ENCODE results near the gene YEATS4.

Gene YEATS4

DNA sequence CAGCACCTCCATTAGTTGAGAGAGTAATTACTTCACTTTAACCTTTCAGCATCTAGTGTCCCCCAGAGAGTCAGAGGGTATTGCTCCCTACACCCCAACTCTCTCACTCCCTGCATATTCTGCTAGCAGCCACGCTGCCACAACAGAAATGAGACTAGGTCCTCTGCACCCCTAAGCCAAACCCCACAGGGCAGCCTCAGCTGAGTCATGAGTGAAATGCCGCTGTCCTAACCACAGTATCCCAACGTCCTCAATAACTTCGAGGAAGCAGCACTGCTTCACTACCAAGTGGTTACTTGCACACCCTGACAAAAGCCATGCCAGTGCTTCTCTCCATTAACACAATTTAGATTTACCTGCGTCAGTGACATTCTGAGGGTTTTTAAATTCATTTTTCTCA, 18.2 kb upstream of the YEATS4 start:
- DNase-seq, result peak in 1 of 58 donors; percentile 14

DNA sequence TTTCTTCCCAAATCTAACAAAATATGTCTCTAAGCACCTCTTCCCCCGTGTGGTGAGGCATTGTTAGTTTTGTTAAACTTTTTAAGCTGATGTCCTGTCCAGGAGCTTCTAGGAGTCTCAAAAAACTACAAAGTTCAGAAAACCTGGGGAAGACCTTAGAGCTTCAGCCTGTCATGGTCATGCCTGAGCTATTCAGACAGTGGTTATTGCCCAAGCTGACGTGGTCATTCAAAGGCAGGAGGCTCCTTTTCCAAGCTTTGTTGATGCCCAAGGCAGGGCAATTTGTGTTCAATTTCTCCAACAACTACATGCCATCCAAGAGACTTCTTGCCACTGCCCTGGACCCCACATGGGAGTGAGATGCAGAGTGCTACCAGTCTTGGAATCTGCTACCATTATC, 17.1 kb upstream of the YEATS4 start:
- DNase-seq, result no peak

DNA sequence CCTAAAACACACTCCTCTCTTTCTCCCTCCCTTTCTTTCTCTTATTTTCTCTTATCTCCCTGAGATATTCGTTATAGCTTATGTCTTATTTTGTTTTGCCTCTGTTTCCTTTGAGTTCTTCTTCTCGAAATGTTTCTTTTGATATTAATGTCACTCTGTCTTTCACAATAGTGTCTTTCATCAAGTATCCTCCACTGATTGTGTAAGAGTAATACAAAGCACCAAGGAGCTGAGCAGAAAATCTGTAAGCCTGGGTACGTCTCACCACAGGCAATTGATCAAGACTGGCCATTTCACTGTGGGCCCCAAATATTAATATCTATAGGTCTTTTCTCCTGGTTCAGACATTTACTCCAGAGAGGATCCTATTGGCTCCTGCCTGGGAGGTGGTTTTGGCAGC, 16.2 kb upstream of the YEATS4 start:
- DNase-seq, result no peak

DNA sequence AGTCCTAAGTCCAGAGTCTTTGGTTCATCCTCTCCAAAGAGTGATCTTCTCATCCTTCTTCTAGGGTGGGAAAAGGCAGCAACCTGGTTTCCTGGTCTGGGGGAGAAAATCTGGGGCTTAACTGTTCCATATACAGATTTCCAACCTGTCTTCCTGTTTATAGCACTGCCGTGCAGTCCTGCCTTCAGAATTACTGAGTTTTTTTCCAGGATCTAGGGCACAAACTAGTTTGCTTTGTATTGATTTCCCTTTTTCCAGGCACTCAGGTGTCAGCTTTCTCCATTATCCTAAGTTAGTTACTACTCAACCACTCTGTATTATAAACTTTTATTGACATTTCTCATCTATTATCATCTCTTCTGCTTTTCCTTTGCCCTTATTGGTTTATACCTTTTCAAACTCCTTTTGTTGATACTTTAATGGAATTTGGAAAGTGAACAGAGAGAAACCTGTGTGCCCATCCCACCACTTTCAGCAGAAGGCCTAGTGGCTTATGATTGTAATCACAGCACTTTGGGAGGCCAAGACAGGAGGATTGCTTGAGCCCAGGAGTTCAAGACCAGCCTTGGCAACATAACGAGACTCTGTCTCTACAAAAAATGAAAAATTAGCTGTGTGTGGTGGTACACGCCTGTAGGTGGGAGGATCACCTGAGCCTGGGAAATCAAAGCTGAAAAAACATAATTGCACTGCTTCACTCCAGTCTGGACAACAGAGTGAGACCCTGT, 15.5 kb upstream of the YEATS4 start:
- DNase-seq, result no peak

DNA sequence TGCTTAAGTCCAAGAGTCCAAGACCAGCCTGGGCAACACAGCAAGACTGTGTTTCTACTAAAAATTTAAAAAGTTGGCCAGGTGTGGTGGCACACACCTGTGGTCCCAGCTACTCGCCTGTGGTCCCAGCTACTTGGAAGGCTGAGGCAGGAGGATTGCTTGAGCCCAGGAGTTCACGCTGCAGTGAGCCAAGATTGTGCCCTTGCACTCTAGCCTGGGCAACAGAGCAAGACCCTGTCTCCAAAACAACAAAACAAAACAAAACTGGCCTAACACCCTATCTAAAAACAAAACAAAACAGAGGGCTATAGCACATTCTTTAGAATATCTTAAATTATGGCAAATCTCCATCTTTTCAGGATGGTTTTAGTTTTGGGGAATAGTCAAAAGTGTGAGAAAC, 14.5 kb upstream of the YEATS4 start:
- DNase-seq, result no peak

DNA sequence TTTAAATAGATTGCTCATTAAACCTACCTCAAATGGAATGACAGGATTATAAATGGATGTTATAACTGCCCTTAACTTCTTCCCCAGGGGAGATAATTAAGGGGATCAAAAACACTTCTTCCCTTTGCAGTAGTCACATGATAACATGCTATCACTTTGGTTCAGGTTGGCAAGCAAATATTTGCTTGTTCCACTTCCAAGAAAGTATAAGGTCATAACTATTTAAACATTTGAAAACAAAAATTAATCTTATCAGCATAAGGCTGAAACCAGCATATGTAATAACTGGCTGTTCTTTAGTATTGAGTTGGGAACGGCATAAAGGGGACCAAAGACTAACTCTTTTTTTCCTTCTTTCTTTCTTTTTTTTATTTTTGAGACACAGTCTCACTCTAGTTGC, 13.8 kb upstream of the YEATS4 start:
- DNase-seq, result no peak

DNA sequence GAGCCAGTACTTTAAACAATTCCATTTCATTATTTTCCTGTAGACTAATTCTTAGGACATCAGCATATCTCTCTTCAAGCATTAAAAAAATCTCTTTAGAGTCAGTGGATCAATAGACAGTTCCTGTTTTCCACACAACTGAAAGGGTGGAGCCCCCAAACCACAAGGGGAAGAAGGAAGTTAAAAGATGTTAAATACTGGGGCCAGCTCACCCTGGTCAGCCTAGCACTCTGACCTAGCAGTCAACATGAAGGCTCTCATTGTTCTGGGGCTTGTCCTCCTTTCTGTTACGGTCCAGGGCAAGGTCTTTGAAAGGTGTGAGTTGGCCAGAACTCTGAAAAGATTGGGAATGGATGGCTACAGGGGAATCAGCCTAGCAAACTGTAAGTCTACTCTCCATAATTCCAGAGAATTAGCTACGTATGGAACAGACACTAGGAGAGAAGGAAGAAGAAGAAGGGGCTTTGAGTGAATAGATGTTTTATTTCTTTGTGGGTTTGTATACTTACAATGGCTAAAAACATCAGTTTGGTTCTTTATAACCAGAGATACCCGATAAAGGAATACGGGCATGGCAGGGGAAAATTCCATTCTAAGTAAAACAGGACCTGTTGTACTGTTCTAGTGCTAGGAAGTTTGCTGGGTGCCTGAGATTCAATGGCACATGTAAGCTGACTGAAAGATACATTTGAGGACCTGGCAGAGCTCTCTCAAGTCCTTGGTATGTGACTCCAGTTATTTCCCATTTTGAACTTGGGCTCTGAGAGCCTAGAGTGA, 11.2 kb upstream of the YEATS4 start, which contains the start of gene LYZ:
Gene LYZ, plus strand, starts transcription at position 220 of the 777 bp plus-strand sequence. Its CDS starts 28 bp downstream, at position 248.
- peak in 2 of 58 donors; percentile 4 to 7 for DNase-seq

DNA sequence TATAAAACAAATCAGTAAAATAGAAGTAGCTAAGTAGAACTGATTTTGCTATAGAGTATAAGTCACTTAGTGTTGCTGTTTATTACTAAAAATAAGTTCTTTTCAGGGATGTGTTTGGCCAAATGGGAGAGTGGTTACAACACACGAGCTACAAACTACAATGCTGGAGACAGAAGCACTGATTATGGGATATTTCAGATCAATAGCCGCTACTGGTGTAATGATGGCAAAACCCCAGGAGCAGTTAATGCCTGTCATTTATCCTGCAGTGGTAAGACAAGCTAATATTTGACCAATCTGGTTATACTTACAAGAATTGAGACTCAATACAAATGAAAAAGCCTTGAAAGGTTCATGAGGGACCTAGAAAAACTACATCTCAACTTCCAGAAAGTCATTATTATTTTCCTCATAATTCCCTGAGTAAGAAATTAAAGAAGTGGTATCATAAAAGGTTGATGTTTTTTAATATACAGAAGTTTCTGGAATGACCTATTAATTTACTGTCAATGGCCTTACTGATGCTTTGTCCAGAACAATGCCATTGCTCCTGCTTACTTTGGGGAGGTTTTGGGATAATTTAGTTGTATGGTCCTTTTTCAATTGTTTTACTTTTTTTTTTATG, 9.4 kb upstream of the YEATS4 start:
- DNase-seq, result no peak

DNA sequence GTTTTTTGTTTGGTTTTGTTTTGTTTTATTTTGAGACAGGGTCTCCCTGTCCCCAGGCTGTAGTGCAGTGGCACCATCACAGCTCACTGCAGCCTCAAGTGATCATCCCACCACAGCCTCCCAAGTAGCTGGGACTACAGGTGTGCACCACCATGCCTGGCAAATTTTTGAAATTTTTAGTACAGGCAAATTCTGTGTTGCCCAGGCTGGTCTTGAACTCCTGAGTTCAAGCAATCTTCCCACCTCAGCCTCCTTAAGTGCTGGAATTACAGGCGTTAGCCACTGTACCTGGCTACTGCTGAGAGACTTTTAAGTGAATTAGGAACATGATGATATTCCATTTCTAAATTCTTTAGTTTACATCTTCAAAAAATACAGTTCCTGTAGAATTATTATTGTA, 8.8 kb upstream of the YEATS4 start:
- no peak for DNase-seq

DNA sequence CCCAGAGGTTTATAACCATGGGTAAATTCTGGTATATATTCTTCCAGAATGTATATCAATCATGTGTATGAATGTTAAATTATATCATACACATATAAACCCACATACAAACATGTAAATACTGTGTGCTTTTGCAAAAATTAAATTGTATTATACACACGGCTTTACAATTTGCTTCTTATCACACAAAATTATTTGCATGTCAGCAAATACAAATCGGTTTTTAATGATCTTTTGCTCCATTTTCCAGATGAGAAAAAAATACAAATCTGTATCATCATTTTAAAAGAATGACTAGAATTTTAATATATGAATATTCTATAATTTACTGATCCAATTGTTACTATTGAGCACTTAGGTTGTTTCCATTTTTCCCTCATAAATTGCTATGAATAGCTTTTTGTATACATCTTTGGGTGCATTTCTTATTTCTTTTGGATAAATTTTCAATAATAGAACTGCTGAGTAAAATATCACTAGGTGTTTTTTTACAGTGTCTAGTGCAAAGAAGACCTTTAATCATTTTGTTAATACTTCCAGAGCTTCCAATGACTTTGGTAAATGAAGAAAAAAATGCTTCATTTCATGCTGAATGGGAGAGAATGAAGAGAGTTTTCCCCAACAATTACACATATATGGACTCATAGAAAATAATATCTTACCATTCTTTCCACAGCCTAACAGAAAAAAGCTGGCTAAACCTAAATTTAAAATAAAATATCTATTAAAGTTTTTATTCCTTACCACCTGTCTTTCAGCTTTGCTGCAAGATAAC, 7.9 kb upstream of the YEATS4 start:
- no peak for DNase-seq

DNA sequence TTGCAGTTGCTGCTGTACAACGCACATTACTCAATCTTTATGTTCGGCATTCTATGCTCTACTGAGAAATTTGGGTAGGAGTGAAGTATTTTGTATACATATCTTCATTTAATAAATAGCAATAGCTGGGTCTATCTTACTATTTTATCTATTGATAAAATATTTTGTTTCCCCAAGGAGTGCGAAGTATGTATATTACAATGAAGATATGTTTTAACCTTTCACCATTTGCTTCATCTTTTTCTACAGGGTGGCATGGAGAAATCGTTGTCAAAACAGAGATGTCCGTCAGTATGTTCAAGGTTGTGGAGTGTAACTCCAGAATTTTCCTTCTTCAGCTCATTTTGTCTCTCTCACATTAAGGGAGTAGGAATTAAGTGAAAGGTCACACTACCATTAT, 6.6 kb upstream of the YEATS4 start:
- no peak for DNase-seq

DNA sequence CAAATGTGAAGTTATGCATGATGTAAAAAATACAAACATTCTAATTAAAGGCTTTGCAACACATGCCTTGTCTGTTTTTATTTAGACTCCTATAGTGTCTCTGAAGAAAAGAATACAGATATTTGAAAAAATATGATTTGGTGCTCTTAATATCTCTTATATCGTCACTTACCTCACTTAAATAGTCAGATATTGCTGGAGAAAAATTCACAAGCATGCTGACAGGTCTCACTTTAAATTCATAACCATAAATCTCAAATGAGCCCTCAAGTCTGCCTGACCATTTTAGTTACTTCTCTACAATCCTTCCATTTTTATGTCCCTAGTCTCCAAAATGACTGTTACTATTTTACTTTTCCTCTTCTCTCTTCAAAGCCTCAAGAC, 5.4 kb upstream of the YEATS4 start:
- DNase-seq, result no peak

DNA sequence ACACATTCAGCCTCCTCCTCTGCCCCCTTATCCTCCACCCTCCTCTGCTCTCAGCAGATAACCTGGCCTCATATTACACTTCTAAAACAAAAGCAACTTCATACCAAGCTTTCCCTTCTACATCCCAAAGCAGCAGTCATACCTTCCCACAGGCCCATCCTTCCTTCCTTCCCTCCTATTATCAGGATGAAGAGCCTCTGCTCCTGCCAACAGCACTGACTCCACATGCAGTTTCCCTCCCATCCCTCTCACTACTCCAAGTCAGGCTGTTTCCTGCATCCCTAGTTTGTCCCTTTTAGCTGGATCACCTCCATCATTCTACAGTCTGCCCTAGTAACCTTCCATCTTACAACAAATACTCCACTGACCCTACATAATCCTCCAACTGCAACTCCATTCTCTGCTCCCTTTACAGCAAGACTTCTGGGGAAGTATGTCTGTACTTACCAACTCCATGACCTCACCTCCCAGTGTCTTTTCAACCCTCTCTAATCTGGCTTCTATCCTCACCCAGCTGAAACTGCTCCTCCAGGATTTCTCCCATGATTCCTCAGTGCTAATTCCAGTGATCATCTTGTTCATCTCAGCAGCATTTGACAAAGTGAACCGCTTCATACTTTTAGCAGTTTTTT, 4.9 kb upstream of the YEATS4 start:
- no peak for DNase-seq

DNA sequence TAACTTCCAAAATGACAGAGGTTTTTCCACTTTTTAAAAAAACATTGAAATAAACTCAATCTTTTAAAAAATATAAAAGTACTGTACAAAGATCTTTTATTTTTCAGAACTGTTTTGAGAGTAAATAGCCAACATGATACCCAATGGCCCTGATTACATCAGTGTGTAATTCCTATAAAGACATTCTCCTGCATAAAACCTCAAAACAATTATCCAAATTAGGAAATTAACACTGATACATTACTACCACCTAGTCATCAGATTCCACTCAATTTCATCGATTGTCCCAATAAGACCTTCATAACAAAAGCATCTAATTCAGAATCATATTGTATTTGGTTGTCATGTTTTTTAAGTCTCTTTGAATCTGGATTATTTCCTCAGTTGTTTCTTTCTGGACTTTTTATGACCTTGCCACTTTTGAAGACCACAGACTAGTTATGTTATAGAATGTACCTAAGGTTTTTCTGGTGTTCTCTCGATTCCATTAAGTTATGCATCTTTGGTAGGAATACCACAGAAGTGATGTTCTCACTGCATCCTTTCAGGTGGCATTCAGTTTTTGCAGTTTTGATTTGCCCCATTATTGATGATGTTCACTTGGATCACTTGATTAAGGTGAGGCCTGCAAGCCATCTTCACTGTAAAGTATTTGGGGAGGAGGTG, 4.0 kb upstream of the YEATS4 start:
- DNase-seq, result no peak

DNA sequence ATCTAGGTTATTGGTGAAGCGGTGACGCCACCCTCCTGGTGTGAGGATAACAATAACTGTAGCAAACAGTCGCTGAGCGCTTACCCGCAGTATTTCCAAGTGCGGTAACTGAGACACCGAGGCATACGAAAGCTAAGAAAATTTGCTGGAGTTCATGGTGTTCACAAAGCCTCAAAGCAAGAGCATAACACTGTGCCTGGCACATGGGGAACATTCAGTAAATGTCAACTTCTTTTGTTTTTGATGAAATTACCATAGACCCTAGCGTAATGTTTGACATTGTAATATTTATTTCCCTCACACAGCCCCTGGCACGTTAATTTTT, 767 bp downstream of the YEATS4 start:
- no peak for DNase-seq

DNA sequence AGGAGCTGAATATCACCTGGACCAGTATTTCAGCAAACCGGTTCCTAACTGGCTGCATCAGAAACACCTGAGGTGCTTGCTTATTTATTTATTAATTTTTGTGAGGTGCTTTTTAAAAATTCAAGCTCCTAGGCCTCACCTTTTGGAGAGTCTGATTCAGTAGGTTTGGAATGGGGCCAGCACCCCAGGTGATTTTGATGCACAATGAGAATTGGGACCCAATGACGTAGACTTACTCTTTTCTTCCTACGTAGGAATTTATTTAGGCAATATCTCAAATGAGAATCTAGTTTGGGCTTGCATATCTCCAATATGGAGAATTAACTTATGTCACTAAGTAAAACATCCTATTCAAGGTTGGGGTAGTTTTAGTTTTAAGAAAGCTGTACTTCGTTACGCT, 7.3 kb downstream of the YEATS4 start:
- no peak for DNase-seq

DNA sequence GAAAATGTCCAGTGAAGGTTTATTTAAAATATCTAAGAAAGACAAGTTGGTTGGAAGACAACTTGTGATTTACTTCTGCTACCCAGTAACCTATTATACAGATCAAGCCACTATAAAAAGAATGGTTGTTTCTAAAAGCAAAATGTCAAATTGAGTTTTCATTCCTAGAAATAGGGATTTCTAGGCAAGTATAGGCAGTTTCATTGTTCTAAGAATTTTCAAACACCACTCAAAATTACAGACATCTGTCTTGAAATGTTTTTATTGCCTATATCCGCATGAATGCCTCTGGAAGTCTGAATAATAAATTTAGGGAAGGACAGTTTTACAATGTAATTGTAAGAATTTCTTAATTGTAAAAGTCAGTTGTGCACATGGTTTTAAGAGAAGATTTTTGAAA, 8.6 kb downstream of the YEATS4 start:
- DNase-seq, result no peak

DNA sequence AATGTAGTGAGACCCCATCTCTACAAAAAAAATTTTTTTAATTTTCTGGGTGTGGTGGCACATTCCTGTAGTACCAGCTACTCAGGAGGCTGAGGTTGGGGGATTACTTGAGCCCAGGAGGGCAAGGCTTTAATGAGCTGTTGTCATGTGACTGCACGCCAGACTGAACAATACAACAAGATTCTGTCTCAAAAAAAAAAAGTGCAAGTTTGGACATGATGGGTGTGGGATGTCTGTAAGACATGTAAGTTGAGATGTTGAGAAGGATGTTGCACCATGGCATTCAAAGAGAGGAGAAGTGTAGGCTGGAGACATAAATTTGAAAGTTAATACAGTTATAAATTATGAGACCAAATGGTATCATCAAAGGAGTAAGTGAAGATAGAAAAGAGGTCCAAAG, 23.5 kb downstream of the YEATS4 start:
- DNase-seq, result no peak

DNA sequence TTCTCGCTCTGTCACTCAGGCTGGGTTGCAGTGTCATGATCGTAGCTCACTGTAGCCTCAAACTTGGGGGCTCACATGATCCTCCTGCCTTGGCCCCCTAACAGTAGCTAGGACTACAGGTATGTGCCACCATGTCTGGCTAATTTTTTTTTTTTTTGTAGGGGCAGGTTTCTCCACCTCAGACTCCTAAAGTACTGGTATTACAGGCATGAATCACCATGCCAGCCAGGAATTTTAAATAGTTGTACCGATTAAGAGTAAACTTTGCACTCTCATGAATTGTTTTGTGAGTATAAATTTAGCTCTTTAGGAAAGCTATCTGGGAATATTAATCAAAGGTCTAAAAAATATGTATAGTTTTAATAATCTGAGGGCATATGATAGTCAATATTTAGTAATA, 25.5 kb downstream of the YEATS4 start:
- DNase-seq, result no peak

DNA sequence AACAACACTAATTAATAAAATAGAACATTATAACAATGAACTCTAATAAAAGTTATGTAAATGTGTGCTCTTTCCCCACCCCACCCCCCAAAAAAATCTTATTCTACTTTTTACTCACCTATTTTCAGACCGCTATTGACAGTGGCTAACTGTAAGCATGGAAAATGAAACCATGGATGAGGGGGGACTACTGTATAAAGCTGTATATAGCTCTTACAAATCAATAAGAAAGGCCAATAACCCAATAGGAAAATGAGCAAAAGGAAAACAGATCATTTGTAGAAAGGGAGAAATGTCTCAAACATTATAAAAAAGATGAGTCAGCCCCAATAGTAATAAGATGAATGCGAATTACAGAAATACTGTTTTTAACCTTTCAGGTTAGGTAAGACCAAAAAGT, 27.4 kb downstream of the YEATS4 start:
- DNase-seq, result no peak

DNA sequence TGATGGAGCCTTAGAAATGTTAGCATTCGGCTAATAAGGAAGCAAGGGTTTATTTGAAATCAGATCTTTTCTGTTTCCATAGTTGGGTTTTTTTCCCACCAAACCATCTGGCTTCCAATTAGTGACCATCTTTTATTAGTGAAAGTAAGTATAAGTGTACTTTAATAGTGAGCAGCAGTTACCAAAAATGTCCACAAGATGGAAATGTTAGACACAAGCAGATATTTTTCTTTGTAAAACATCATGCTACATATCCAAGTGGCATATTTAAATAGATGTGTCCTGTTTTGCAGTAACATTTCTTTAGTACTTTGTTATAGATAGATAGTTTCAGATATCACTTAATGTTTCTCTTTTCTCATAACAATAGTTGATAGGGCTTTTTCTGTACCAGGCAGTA, 28.8 kb downstream of the YEATS4 start:
- DNase-seq, result peak in 2 of 58 donors; percentile 13 to 17

All from anterior cingulate cortex (tissue), 58 donors.